Mesothelial cell of epicardium (in vitro differentiated cells): Measurements from ENCODE around the gene SPAG7. TPM values are rescaled to one million over a fixed set of nuclear protein-coding genes. Genes with fewer than 3 reads are reported as not detected.

Experiments used
- DNase-seq, 2 experiments: peaks; one replicate each; pipeline ENCODE4 v3.0.0; 2021; ENCODE audit warnings: low spot score in 2 of 2; ENCODE audit not compliant: unreplicated experiment in 2 of 2
- H3K27ac Mint-ChIP-seq: 2 replicates; pipeline ENCODE4 v1.8.0; 2021; ENCODE audit warnings: mixed read lengths
- H3K27me3 Mint-ChIP-seq: 2 replicates; pipeline ENCODE4 v1.8.0; 2021; ENCODE audit warnings: low read depth, mixed read lengths
- H3K36me3 Mint-ChIP-seq: 2 replicates; pipeline ENCODE4 v1.8.0; 2021; ENCODE audit warnings: mixed read lengths
- H3K4me1 Mint-ChIP-seq: 2 replicates; pipeline ENCODE4 v1.8.0; 2021; ENCODE audit warnings: mixed read lengths
- H3K4me3 Mint-ChIP-seq: 2 replicates; pipeline ENCODE4 v1.8.0; 2021; ENCODE audit warnings: mild to moderate bottlenecking, moderate library complexity, mixed read lengths
- H3K9me3 Mint-ChIP-seq: 2 replicates; pipeline ENCODE4 v1.8.0; 2021; ENCODE audit warnings: mixed read lengths
- total RNA-seq: library from RNA; stranded (reverse); gene quantifications from 3 replicates; pipeline ENCODE4 v1.2.1, GENCODE V29; 2021
- TF ChIP-seq, protein P1 (sequence below): fragments of 200-600 bp; sonication (generic); IDR thresholded peaks from one replicate; pipeline ENCODE4 v1.5.0; 2021; ENCODE audit warnings: antibody characterized with exemption; ENCODE audit not compliant: unreplicated experiment

Gene SPAG7
- total RNA-seq, 1 donor from 2014 or later, result 72.8 TPM

DNA sequence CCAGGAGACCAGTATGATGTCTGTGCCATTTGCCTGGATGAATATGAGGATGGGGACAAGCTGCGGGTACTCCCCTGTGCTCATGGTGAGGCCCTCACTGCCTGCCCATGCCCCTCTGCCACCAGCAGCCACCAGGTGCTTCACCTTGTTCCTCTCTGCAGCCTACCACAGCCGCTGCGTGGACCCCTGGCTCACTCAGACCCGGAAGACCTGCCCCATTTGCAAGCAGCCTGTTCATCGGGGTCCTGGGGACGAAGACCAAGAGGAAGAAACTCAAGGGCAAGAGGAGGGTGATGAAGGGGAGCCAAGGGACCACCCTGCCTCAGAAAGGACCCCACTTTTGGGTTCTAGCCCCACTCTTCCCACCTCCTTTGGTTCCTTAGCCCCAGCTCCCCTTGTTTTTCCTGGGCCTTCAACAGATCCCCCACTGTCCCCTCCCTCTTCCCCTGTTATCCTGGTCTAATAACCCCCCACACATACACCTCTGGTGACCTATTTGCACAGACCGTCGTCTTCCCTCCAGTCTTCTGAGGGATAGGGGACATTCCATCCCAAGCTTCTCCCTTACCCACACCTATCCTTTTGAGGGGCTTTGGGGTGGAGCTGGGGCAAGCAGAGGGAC, 23.0 kb downstream of the SPAG7 start:
- H3K4me3 Mint-ChIP-seq, result no peak overlapping the region
- peaks cover 8% of the 10 kb centered on the region for H3K36me3 Mint-ChIP-seq
- TF ChIP-seq, protein P1, sequence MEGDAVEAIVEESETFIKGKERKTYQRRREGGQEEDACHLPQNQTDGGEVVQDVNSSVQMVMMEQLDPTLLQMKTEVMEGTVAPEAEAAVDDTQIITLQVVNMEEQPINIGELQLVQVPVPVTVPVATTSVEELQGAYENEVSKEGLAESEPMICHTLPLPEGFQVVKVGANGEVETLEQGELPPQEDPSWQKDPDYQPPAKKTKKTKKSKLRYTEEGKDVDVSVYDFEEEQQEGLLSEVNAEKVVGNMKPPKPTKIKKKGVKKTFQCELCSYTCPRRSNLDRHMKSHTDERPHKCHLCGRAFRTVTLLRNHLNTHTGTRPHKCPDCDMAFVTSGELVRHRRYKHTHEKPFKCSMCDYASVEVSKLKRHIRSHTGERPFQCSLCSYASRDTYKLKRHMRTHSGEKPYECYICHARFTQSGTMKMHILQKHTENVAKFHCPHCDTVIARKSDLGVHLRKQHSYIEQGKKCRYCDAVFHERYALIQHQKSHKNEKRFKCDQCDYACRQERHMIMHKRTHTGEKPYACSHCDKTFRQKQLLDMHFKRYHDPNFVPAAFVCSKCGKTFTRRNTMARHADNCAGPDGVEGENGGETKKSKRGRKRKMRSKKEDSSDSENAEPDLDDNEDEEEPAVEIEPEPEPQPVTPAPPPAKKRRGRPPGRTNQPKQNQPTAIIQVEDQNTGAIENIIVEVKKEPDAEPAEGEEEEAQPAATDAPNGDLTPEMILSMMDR, result no peak
- peaks cover 35% of the 10 kb centered on the region for H3K4me1 Mint-ChIP-seq
- H3K27me3 Mint-ChIP-seq, result no peaks in the 10 kb centered on the region
- H3K9me3 Mint-ChIP-seq, result no peaks in the 10 kb centered on the region
- DNase-seq, result no peak
- peak overlapping the region; percentile 78 for H3K27ac Mint-ChIP-seq

DNA sequence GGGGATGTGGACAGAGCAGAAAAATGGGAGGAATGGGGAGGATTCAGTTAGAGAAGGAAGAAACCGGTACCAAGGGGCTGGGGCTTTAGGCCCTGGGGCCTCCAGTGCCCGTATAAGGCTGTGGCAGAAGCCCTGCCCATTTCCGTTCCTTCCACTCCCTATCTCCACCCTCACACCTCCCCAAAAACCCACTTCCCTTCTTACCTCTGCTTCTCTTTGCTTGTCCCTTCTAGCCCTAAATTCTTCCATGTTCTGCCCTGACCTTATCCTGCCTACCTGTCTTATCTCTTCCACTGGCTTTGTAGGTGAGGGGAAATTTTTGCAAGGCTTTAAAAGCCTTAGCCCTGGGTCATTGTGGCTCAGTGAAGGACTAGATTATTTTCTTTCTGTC, 23.5 kb downstream of the SPAG7 start:
- Mint-ChIP-seq H3K27me3 (no peaks in the 10 kb centered on the region), H3K4me1 (peaks cover 38% of the 10 kb centered on the region), H3K9me3 (no peaks in the 10 kb centered on the region), H3K4me3 (no peak overlapping the region), H3K36me3 (peaks cover 8% of the 10 kb centered on the region), H3K27ac (peak overlapping the region; percentile 78)
- TF ChIP-seq, protein P1, result no peak
- DNase-seq, result no peak

DNA sequence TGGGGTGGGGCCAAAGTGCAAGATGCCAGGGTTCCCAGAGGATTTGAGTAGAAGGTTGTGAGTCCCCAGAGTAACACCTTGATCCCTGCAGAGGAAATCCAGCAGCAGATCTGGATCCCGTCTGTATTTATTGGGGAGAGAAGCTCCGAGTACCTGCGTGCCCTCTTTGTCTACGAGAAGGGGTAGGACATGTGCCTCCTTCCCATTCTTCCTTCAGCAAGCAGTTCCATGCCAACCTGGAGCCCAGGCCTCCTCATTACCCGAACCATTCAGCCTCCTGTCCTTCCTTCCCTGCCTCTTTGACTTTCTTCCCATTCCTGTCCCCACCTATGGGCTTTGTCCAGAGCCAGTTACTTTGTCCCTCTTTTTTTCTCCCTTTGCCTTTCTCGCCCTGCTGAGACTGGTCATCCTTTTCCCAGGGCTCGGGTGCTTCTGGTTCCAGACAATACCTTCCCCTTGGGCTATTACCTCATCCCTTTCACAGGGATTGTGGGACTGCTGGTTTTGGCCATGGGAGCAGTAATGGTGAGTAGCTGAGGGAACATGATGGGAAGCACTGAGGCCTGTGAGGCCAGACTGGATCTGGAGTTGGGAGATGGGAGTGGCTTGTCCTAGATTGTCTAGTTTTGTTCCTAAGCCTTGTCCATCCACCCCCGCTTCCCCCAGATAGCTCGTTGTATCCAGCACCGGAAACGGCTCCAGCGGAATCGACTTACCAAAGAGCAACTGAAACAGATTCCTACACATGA, 24.7 kb downstream of the SPAG7 start:
- Mint-ChIP-seq H3K27ac (peak overlapping the region; percentile 64), H3K36me3 (peaks cover 8% of the 10 kb centered on the region), H3K4me1 (peaks cover 49% of the 10 kb centered on the region), H3K9me3 (no peaks in the 10 kb centered on the region), H3K27me3 (no peaks in the 10 kb centered on the region), H3K4me3 (peak overlapping the region; percentile 87)
- TF ChIP-seq, protein P1, result no peak
- DNase-seq, result no peak

DNA sequence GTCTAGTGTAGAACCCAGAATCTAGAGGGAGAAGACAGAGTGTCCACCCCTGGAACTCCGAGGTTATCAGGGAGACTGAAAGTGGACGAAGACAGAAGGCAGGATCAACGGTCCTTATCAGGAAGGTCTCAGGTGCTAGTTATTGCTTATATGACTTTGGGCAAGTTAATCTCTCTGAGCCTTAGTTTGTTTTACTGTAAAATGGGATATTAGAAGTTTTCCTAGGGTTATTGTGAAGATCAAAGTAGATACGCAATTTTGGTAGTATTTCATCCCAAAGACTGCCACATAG, 26.4 kb downstream of the SPAG7 start:
- H3K4me3 Mint-ChIP-seq, result peak overlapping the region; percentile 87
- peaks cover 8% of the 10 kb centered on the region for H3K36me3 Mint-ChIP-seq
- no peak for DNase-seq
- no peaks in the 10 kb centered on the region for H3K27me3 Mint-ChIP-seq
- peak overlapping the region; percentile 99 for H3K27ac Mint-ChIP-seq
- H3K9me3 Mint-ChIP-seq, result no peaks in the 10 kb centered on the region
- TF ChIP-seq, protein P1, result no peak
- peaks cover 39% of the 10 kb centered on the region for H3K4me1 Mint-ChIP-seq

DNA sequence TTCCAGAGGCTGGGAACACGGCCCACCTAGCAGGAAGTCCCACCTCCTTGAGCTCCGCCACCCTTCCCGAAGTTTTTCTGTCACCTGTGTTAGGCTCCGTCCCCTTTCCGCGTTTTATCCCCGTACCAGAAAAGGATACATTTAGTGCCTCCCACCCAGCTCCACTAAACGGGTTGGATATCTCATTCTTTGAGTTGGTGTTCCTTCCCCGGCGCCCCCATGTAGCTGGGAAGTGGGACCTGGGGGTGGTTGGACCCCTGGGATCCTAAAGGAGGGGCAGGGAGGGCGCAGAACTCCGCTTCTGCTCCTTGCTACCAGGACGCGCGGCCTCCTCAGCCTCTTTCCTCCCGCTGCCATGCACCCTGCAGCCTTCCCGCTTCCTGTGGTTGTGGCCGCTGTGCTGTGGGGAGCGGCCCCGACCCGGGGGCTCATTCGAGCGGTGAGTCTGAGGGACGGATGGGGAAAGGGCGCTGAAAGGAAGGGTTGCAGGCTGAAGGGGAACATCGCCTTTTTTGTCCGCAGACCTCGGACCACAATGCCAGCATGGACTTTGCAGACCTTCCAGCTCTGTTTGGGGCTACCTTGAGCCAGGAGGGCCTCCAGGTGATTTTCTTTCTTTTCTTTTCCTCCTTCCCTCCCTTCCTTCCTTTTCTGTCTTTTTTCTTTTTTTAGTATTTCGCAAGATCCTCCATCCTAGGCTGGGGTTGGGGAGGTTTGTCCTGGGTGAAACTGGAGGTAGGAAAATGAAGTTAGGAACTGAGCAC, 26.9 kb downstream of the SPAG7 start:
- peaks cover 10% of the 10 kb centered on the region for H3K36me3 Mint-ChIP-seq
- peak in 1 of 2 experiments; percentile 43 for DNase-seq
- no peaks in the 10 kb centered on the region for H3K9me3 Mint-ChIP-seq
- H3K4me3 Mint-ChIP-seq, result peak overlapping the region; percentile 87
- peak overlapping the region; percentile 99 for H3K27ac Mint-ChIP-seq
- TF ChIP-seq, protein P1, result no peak
- H3K27me3 Mint-ChIP-seq, result no peaks in the 10 kb centered on the region
- H3K4me1 Mint-ChIP-seq, result peaks cover 36% of the 10 kb centered on the region
